Measurements from ENCODE around the gene ANKRD34C. TPM values are rescaled to one million over a fixed set of nuclear protein-coding genes. Genes with fewer than 3 reads are reported as not detected.

Gene ANKRD34C
- total RNA-seq, 1 experiment from 2014 or later: not detected

DNA sequence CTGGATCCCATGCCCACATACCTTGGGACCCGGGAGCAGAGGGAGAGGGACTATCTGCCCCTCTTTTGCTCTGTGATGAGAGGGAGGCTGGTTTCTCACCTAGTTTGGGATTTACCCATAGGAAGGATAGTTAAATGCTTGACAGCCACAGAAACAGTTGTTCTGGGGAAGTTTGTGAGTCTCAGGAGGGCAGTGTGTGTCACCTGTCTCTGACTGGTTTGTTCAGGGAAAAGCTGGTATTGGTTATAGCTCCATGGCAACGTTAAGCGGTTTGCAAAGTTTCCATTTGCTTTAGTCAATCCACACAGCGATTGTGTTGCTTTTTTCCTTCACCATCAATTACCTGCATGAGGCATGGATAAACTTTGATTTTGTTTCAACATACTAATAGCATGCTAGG, 24.7 kb downstream of the ANKRD34C start:
- ChIA-PET CTCF (no interaction called here), POLR2A (interaction anchor here (0.6 to 0.7 kb wide), 2 partner anchors 111 to 975 kb away, joined by 3 read pairs; no protein-coding TSS in a partner anchor)
- Mint-ChIP-seq H3K36me3 (no peaks in the 10 kb centered on the region), H3K4me1 (peaks cover 7% of the 10 kb centered on the region), H3K27ac (no peak overlapping the region), H3K4me3 (no peak overlapping the region), H3K9me3 (no peaks in the 10 kb centered on the region), H3K27me3 (ENCODE audit: low read depth) (peaks cover 63% of the 10 kb centered on the region)
- DNase-seq (ENCODE audit: low spot score) (no peak), ATAC-seq (no peak)
- no peak for TF ChIP-seq JAZF1 (CRISPR knock-in tag; IDR thresholded peaks at IDR 0.05)
- no peak for TF ChIP-seq RELA (CRISPR knock-in tag; IDR thresholded peaks at IDR 0.05; ENCODE audit: borderline replicate concordance)
- TF ChIP-seq, protein P1, sequence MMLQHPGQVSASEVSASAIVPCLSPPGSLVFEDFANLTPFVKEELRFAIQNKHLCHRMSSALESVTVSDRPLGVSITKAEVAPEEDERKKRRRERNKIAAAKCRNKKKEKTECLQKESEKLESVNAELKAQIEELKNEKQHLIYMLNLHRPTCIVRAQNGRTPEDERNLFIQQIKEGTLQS (CRISPR knock-in tag; conservative IDR thresholded peaks at IDR 0.05): no peak
- TF ChIP-seq, protein P2, sequence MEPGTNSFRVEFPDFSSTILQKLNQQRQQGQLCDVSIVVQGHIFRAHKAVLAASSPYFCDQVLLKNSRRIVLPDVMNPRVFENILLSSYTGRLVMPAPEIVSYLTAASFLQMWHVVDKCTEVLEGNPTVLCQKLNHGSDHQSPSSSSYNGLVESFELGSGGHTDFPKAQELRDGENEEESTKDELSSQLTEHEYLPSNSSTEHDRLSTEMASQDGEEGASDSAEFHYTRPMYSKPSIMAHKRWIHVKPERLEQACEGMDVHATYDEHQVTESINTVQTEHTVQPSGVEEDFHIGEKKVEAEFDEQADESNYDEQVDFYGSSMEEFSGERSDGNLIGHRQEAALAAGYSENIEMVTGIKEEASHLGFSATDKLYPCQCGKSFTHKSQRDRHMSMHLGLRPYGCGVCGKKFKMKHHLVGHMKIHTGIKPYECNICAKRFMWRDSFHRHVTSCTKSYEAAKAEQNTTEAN (CRISPR knock-in tag; IDR thresholded peaks at IDR 0.05): no peak
- TF ChIP-seq NR2C2 (CRISPR knock-in tag; IDR thresholded peaks at IDR 0.05): no peak
- TF ChIP-seq MYBL2 (CRISPR knock-in tag; IDR thresholded peaks at IDR 0.05): no peak
- TF ChIP-seq, protein P3, sequence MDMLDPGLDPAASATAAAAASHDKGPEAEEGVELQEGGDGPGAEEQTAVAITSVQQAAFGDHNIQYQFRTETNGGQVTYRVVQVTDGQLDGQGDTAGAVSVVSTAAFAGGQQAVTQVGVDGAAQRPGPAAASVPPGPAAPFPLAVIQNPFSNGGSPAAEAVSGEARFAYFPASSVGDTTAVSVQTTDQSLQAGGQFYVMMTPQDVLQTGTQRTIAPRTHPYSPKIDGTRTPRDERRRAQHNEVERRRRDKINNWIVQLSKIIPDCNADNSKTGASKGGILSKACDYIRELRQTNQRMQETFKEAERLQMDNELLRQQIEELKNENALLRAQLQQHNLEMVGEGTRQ (CRISPR knock-in tag; IDR thresholded peaks at IDR 0.05): no peak
- TF ChIP-seq STAT6 (CRISPR knock-in tag; conservative IDR thresholded peaks at IDR 0.05; ENCODE audit: low read depth): no peak
- TF ChIP-seq OVOL2 (CRISPR knock-in tag; IDR thresholded peaks at IDR 0.05; ENCODE audit: borderline replicate concordance): no peak
- TF ChIP-seq MAX (CRISPR knock-in tag; IDR thresholded peaks at IDR 0.05): no peak

DNA sequence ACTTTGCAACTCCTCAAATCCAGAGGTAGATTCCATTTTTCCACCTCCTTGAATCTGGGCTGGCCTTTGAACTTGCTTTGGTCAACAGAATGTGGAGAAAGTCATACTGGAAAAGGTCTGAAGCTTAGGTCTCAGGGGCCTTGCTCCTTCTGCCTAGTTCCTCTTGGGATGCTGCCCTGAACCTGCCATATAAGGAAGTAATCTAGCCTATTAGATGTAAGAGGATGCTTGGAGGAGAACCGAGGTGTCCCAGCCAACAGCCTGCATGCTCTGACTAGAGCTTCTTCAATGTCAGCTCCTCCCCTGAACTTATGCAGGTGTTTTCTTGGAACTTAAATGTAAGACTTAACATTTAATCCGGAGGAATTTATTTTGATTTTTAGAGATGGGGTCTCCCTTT, 26.4 kb downstream of the ANKRD34C start:
- ChIA-PET CTCF (interaction anchor here (1.5 to 2.3 kb wide), 2 partner anchors 25 to 113 kb away, joined by 3 to 7 read pairs; no protein-coding TSS in a partner anchor), POLR2A (no interaction called here)
- peaks cover 55% of the 10 kb centered on the region for H3K27me3 Mint-ChIP-seq (ENCODE audit: low read depth)
- DNase-seq (ENCODE audit: low spot score): no peak
- peaks cover 9% of the 10 kb centered on the region for H3K36me3 Mint-ChIP-seq
- TF ChIP-seq, protein P4, sequence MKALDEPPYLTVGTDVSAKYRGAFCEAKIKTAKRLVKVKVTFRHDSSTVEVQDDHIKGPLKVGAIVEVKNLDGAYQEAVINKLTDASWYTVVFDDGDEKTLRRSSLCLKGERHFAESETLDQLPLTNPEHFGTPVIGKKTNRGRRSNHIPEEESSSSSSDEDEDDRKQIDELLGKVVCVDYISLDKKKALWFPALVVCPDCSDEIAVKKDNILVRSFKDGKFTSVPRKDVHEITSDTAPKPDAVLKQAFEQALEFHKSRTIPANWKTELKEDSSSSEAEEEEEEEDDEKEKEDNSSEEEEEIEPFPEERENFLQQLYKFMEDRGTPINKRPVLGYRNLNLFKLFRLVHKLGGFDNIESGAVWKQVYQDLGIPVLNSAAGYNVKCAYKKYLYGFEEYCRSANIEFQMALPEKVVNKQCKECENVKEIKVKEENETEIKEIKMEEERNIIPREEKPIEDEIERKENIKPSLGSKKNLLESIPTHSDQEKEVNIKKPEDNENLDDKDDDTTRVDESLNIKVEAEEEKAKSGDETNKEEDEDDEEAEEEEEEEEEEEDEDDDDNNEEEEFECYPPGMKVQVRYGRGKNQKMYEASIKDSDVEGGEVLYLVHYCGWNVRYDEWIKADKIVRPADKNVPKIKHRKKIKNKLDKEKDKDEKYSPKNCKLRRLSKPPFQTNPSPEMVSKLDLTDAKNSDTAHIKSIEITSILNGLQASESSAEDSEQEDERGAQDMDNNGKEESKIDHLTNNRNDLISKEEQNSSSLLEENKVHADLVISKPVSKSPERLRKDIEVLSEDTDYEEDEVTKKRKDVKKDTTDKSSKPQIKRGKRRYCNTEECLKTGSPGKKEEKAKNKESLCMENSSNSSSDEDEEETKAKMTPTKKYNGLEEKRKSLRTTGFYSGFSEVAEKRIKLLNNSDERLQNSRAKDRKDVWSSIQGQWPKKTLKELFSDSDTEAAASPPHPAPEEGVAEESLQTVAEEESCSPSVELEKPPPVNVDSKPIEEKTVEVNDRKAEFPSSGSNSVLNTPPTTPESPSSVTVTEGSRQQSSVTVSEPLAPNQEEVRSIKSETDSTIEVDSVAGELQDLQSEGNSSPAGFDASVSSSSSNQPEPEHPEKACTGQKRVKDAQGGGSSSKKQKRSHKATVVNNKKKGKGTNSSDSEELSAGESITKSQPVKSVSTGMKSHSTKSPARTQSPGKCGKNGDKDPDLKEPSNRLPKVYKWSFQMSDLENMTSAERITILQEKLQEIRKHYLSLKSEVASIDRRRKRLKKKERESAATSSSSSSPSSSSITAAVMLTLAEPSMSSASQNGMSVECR (CRISPR knock-in tag; IDR thresholded peaks at IDR 0.05; ENCODE audit: borderline replicate concordance): no peak
- TF ChIP-seq CTCF (IDR thresholded peaks at IDR 0.05): no peak
- no peak for TF ChIP-seq ZNF219 (CRISPR knock-in tag; IDR thresholded peaks at IDR 0.05; ENCODE audit: borderline replicate concordance)
- no peak overlapping the region for H3K27ac Mint-ChIP-seq
- H3K4me1 Mint-ChIP-seq: peaks cover 12% of the 10 kb centered on the region
- no peak overlapping the region for H3K4me3 Mint-ChIP-seq
- ATAC-seq: no peak
- H3K9me3 Mint-ChIP-seq: no peaks in the 10 kb centered on the region

Data from WTC11 (cell line).